Liver (tissue), 3 donors: Measurements from ENCODE around the gene CLN6.

Experiments
- MAX ChIP-seq: IDR thresholded peaks from 2 replicates; pipeline ENCODE4 v1.6.1; 2016; ENCODE audit warnings: antibody characterized with exemption
- SP1 ChIP-seq: IDR thresholded peaks from 2 replicates; pipeline ENCODE4 v1.6.1; 2018; ENCODE audit warnings: antibody characterized with exemption, mild to moderate bottlenecking
- TF ChIP-seq, protein P1 (sequence below): fragments of 150-350 bp; IDR thresholded peaks from 2 replicates; pipeline ENCODE4 v1.5.1; 2017; ENCODE audit warnings: improper control_type of control experiment, low read depth, low read length; ENCODE audit not compliant: missing input control
- donor health status: healthy.
- donor health status: healthy.

DNA sequence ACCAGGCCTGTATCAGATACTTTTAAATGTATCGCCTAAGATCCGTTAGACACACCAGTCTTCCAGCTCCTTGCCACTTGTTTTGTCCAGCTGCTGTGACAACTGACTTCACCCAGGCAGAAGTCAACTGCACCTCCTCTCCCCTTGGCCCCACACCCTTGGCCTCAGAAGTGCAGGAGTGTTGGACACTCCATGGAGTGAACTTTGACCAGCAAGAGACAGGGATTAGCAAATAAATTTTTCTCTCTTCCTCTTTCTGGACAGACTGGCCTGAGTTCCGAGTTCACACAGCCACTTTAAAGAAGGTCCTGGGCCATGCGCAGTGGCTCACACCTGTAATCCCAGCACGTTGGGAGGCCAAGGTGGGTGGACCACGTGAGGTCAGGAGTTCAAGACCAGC is 2.9 kb upstream of the CLN6 start:
- peak; percentile 38 for TF ChIP-seq SP1
- TF ChIP-seq, protein P1, sequence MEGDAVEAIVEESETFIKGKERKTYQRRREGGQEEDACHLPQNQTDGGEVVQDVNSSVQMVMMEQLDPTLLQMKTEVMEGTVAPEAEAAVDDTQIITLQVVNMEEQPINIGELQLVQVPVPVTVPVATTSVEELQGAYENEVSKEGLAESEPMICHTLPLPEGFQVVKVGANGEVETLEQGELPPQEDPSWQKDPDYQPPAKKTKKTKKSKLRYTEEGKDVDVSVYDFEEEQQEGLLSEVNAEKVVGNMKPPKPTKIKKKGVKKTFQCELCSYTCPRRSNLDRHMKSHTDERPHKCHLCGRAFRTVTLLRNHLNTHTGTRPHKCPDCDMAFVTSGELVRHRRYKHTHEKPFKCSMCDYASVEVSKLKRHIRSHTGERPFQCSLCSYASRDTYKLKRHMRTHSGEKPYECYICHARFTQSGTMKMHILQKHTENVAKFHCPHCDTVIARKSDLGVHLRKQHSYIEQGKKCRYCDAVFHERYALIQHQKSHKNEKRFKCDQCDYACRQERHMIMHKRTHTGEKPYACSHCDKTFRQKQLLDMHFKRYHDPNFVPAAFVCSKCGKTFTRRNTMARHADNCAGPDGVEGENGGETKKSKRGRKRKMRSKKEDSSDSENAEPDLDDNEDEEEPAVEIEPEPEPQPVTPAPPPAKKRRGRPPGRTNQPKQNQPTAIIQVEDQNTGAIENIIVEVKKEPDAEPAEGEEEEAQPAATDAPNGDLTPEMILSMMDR = no peak
- TF ChIP-seq MAX = no peak
